ENCODE results near the gene CDH4. TPM values are rescaled to one million over a fixed set of nuclear protein-coding genes. Genes with fewer than 3 reads are reported as not detected.

The CDH4 gene
- total RNA-seq, 2 donors from 2014 or later, result 0.29 to 0.45 TPM

DNA sequence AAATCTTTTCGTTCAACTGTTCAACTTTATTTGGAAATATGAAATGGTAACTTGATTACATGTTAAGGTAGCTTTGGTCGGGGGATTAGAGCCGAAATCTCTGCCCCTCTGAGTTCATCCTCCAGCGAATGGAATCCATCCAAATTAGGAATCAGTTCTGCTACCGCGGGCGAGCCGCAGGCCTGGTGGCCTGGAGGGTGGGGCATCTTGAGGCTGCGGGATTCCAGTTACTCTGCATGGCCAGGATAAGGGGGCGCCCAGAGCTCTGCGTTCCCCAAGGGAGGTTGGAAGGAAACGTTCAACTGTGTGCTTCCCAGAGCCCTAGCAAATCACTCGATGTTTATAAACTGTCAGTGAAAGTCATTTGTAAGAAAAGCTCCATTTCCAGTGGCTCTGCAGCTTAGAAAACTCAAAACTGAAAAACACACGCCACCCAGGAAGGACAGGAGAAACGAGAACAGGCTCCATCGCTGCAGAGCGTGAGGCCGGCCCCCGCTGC is 551.4 kb downstream of the CDH4 start:
- no peak for ATAC-seq (replicated peaks)
- H3K36me3 Mint-ChIP-seq (ENCODE audit: low read depth), result no peaks in the 10 kb centered on the region
- H3K9me3 Mint-ChIP-seq, result no peaks in the 10 kb centered on the region
- H3K4me1 Mint-ChIP-seq, result no peaks in the 10 kb centered on the region
- H3K27me3 Mint-ChIP-seq, result peaks cover 5% of the 10 kb centered on the region
- no peak overlapping the region for H3K4me3 Mint-ChIP-seq
- H3K27ac Mint-ChIP-seq, result no peak overlapping the region

- H3K4me1 Mint-ChIP-seq, result no peaks in the 10 kb centered on the region
- no peak overlapping the region for H3K27ac Mint-ChIP-seq
- H3K4me3 Mint-ChIP-seq, result no peak overlapping the region
- ATAC-seq (replicated peaks), result peak; percentile 35
- peaks cover 5% of the 10 kb centered on the region for H3K27me3 Mint-ChIP-seq
- H3K9me3 Mint-ChIP-seq, result no peaks in the 10 kb centered on the region
- H3K36me3 Mint-ChIP-seq (ENCODE audit: low read depth), result no peaks in the 10 kb centered on the region
Observed at GRCh38 chr20:61803915-61804751, 552.1 kb downstream of the CDH4 start.

GRCh38 chr20:61804752-61805295 is 552.8 kb downstream of the CDH4 start:
- Mint-ChIP-seq H3K27me3 (peaks cover 5% of the 10 kb centered on the region), H3K36me3 (ENCODE audit: low read depth) (no peaks in the 10 kb centered on the region), H3K4me3 (no peak overlapping the region), H3K4me1 (no peaks in the 10 kb centered on the region), H3K9me3 (no peaks in the 10 kb centered on the region), H3K27ac (no peak overlapping the region)
- no peak for ATAC-seq (replicated peaks)

- no peaks in the 10 kb centered on the region for H3K36me3 Mint-ChIP-seq (ENCODE audit: low read depth)
Observed at GRCh38 chr20:61805365-61805764, 553.3 kb downstream of the CDH4 start.

GRCh38 chr20:61805781-61806180 is 553.7 kb downstream of the CDH4 start:
- peaks cover 5% of the 10 kb centered on the region for H3K27me3 Mint-ChIP-seq
- no peak for ATAC-seq (replicated peaks)
- H3K9me3 Mint-ChIP-seq, result no peaks in the 10 kb centered on the region
- no peaks in the 10 kb centered on the region for H3K36me3 Mint-ChIP-seq (ENCODE audit: low read depth)
- no peak overlapping the region for H3K4me3 Mint-ChIP-seq
- H3K27ac Mint-ChIP-seq, result no peak overlapping the region
- H3K4me1 Mint-ChIP-seq, result no peaks in the 10 kb centered on the region

More at GRCh38 chr20:61805365-61805764, 553.3 kb downstream of the CDH4 start:
- Mint-ChIP-seq H3K27ac (no peak overlapping the region), H3K9me3 (no peaks in the 10 kb centered on the region), H3K27me3 (peaks cover 5% of the 10 kb centered on the region), H3K4me3 (no peak overlapping the region), H3K4me1 (no peaks in the 10 kb centered on the region)
- no peak for ATAC-seq (replicated peaks)

GRCh38 chr20:61806314-61806713 is 554.3 kb downstream of the CDH4 start:
- Mint-ChIP-seq H3K9me3 (no peaks in the 10 kb centered on the region), H3K36me3 (ENCODE audit: low read depth) (no peaks in the 10 kb centered on the region), H3K4me1 (no peaks in the 10 kb centered on the region), H3K27ac (no peak overlapping the region), H3K27me3 (peaks cover 5% of the 10 kb centered on the region), H3K4me3 (no peak overlapping the region)
- ATAC-seq (replicated peaks), result no peak

- ATAC-seq (replicated peaks), result no peak
- no peaks in the 10 kb centered on the region for H3K27me3 Mint-ChIP-seq
- no peaks in the 10 kb centered on the region for H3K4me1 Mint-ChIP-seq
- no peaks in the 10 kb centered on the region for H3K36me3 Mint-ChIP-seq (ENCODE audit: low read depth)
- H3K4me3 Mint-ChIP-seq, result no peak overlapping the region
- no peaks in the 10 kb centered on the region for H3K9me3 Mint-ChIP-seq
- no peak overlapping the region for H3K27ac Mint-ChIP-seq
Observed at GRCh38 chr20:61806995-61807394, 554.9 kb downstream of the CDH4 start.

DNA sequence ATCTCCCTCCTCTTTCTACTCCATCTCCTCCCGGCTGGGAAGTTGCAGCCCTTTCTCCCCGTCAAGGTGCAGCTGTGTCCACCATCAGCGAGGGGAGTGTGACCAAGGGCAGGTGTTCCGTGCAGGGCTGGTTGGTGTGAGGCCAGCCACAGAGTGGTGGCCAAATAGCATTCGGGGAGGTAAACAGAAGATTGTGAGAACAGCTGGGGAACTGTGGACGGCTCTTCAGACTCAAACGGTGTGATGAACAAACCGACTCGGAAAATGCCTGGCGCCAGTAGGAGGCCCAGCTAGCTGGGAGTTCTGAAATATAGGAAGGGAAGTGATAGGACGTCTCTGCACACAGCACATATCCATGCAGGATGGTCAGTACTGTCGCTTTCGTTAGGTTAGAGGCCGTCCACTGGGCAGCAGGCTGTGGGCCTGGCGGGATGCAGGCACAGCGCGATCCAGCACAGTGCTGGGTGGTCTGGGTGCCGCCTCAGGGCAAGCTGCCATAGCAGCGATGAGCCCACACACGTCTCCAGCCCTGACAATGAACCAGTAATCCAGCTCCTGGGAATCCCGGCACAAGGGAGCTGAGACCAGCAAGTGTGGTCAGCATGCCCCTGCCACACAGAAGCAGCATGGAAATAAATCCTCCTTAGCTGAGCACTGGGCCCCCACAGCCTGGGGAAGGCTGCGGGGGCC is 555.6 kb downstream of the CDH4 start:
- H3K27me3 Mint-ChIP-seq, result no peaks in the 10 kb centered on the region
- H3K27ac Mint-ChIP-seq, result no peak overlapping the region
- no peak overlapping the region for H3K4me3 Mint-ChIP-seq
- H3K36me3 Mint-ChIP-seq (ENCODE audit: low read depth), result no peaks in the 10 kb centered on the region
- ATAC-seq (replicated peaks), result no peak
- H3K4me1 Mint-ChIP-seq, result no peaks in the 10 kb centered on the region
- no peaks in the 10 kb centered on the region for H3K9me3 Mint-ChIP-seq

DNA sequence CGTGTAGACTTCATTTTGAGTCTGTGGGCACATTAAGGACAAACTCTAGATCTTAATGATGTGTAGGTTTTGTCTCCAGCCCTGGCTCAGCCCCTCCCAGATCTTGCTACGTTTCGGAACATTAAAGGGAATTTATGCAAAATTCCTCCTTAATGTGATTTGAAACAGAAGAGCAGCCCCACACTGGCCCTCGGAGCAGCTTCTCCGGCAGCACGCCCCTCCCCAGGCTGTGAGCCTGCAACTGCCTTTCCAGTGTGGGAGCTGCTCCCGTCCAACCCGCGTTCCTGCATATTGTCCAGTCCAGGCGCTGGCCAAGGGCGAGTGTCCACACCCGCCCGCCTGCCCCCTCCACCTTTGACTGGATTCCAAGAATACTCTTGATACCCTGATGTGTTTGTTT is 556.4 kb downstream of the CDH4 start:
- Mint-ChIP-seq H3K9me3 (no peaks in the 10 kb centered on the region), H3K4me3 (no peak overlapping the region), H3K4me1 (no peaks in the 10 kb centered on the region), H3K36me3 (ENCODE audit: low read depth) (no peaks in the 10 kb centered on the region), H3K27ac (no peak overlapping the region), H3K27me3 (no peaks in the 10 kb centered on the region)
- ATAC-seq (replicated peaks), result no peak

DNA sequence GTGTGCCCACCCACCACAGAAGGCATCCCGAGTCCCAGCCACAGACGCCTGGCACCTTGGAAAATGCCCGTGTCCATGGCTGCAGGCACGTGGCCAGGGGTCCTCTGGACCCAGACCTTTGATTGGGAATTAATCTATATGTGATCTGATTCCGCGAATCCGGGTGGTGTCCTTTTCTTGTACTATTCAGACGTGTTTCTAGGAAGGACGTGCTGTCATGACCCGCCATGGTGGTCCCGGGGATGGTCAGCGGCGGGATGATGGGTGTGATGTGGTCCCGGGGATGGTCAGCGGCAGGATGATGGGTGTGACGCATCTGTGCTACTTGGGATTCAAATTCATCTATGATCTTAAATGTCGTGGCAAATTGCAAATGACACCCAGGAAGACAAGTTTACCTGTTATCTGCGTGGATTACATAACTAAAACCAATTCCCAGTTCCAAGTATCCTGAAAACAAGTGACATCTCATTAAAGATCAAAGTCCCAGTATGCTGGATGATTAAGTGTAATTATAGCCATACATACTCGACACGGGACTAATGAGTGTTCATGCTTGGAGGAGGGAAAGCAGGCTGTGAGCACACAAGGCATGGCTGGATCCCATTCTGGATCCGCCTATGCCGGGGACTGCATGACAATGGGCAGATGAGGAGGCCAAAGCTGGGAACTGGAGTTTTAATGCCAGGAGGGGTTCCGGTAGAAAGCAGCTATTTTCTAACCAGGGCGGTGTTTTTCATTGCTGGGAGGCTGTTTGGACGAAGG is 557.1 kb downstream of the CDH4 start:
- no peaks in the 10 kb centered on the region for H3K36me3 Mint-ChIP-seq (ENCODE audit: low read depth)
- no peaks in the 10 kb centered on the region for H3K4me1 Mint-ChIP-seq
- H3K4me3 Mint-ChIP-seq, result no peak overlapping the region
- H3K27me3 Mint-ChIP-seq, result no peaks in the 10 kb centered on the region
- no peak for ATAC-seq (replicated peaks)
- H3K27ac Mint-ChIP-seq, result no peak overlapping the region
- H3K9me3 Mint-ChIP-seq, result no peaks in the 10 kb centered on the region

- Mint-ChIP-seq H3K36me3 (ENCODE audit: low read depth) (no peaks in the 10 kb centered on the region), H3K4me1 (no peaks in the 10 kb centered on the region), H3K27me3 (no peaks in the 10 kb centered on the region), H3K4me3 (no peak overlapping the region), H3K9me3 (no peaks in the 10 kb centered on the region), H3K27ac (no peak overlapping the region)
- no peak for ATAC-seq (replicated peaks)
Observed at GRCh38 chr20:61810066-61810737, 558.1 kb downstream of the CDH4 start.

GRCh38 chr20:61810738-61811135 is 558.7 kb downstream of the CDH4 start:
- no peaks in the 10 kb centered on the region for H3K36me3 Mint-ChIP-seq (ENCODE audit: low read depth)
- H3K27me3 Mint-ChIP-seq, result no peaks in the 10 kb centered on the region
- H3K27ac Mint-ChIP-seq, result no peak overlapping the region
- H3K9me3 Mint-ChIP-seq, result no peaks in the 10 kb centered on the region
- no peak overlapping the region for H3K4me3 Mint-ChIP-seq
- no peaks in the 10 kb centered on the region for H3K4me1 Mint-ChIP-seq
- no peak for ATAC-seq (replicated peaks)

DNA sequence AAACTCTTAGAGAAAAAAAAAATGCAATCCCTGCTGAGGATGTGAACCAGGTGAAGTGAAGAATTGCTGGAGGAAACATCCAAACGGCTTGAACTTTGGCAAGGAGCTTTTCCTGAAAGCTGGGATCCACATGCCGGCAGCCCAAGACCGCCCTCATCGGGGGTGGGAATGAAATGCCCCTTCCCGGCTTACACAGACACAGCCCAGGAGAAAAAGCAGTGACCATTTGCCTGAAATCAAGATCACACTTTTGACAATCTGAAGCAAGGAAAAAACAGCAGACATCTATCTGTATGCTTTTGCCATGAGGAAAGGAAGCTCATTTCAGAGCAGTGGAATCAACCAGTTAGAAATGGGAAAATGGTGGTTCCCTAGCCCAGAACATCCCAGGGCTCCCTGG is 559.1 kb downstream of the CDH4 start:
- Mint-ChIP-seq H3K9me3 (no peaks in the 10 kb centered on the region), H3K27ac (no peak overlapping the region), H3K4me3 (no peak overlapping the region), H3K4me1 (no peaks in the 10 kb centered on the region), H3K27me3 (no peaks in the 10 kb centered on the region), H3K36me3 (ENCODE audit: low read depth) (no peaks in the 10 kb centered on the region)
- no peak for ATAC-seq (replicated peaks)
